ENCODE data around the gene CD248.

CD248 gene

DNA sequence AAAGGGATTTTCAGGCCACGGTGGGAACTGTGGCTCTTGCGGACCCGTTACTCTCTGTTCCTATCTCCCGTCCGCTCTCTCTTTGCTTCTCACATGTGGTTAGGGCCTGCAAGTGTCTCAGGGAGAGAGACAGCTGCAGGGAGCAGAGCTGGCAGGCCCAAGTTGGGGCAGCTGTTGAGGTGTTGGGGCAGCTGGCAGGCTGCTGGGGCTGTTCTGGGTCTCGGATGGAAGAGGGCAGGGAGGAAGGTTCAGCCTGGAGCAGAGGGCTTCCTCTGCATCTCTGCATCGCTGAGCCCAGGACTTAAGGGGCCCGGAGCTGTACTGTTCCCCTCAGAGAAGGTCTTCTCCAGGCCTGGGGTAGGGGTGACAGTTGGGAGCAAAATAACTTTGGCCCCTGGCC is 41.4 kb downstream of the CD248 start:
- no peak for DNase-seq

GRCh38 chr11:66274219-66274618 is 42.6 kb downstream of the CD248 start:
- no peak for DNase-seq

GRCh38 chr11:66272596-66272995 is 44.2 kb downstream of the CD248 start:
- no peak for DNase-seq

- DNase-seq: no peak
Observed at GRCh38 chr11:66271816-66272215, 45.0 kb downstream of the CD248 start.

DNA sequence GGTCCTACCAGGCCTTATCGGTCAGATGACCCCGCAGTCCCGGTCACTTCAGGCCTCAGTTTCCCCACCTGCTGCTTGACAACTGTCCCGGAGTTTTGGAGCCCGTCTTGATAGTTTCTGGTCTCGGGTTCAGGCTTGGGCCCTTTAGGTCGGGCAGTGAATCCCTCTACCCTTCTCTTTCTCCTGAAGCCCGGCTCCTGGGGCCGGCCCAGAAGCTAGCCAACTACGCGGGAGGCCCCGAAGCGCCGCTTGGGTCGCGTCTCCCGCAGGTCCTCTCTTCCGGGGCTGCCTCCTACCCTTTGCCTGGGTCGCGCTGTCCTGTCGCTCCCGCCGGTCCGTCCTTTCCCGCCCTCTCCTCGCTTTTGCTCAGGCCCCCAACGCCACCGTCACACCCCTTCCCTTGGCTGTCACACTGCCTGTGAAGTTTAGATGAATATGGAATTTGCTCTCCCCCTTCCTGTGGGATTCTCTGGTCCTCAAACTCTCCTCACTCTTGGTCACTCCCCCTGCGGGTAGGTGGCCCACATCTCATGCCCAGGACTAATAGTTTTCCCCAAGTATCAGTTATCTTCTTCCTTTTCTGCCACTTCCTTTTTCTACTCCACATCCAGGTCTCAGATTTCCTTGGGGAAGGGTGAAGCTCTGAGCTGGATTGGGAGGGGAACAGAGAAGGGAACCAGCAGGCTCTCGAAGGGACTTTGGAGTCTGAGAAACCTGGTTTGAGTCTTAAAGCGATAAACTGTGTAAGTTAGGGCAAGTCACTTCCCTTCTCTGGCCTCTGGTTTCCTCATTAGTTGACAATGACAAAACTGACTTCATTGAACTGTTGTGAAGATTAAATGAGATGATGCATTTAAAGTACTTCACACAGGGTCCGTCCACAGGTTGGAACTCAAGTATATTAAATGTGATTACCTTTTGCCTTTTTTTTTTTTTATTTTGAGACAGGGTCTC is 47.6 kb downstream of the CD248 start:
- DNase-seq: peak; percentile 39 to 54

DNA sequence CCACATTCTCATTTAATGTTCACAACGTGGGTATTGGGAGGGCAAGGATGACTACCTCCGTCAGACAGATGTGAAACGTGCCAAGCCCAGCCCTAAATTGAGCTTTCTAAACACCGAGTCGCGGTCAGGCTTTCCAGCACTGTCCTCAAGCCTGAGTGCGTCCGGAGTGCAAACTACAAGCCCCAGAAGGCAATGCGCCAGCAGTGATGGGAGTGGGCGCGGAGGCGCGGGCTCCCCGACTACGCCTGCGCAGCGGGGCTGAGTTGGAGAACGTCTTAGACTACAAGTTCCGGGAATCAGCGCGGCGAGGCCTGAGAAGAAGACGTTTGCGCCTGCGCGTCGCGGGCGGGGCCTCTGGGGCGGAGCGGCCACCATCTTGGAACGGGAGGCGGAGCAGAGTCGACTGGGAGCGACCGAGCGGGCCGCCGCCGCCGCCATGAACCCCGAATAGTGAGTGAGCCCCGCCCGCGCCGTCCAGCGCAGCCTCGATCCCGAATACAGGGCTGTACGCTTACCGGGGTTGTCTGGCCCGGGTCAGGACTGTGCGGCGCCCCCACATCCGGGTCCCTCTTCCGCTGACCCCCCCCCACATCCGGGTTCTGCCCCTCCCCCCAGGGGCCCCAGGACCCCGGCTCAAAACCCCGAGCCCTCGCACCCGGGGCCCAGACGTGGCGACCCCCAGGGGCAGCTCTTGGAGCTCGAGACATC is 48.4 kb downstream of the CD248 start, which contains the start of gene RAB1B:
TSS of gene RAB1B (plus strand) at position 396 of the 708 bp plus-strand sequence. CDS start at position 437, 41 bp downstream.
- DNase-seq: peak; percentile 100

DNA sequence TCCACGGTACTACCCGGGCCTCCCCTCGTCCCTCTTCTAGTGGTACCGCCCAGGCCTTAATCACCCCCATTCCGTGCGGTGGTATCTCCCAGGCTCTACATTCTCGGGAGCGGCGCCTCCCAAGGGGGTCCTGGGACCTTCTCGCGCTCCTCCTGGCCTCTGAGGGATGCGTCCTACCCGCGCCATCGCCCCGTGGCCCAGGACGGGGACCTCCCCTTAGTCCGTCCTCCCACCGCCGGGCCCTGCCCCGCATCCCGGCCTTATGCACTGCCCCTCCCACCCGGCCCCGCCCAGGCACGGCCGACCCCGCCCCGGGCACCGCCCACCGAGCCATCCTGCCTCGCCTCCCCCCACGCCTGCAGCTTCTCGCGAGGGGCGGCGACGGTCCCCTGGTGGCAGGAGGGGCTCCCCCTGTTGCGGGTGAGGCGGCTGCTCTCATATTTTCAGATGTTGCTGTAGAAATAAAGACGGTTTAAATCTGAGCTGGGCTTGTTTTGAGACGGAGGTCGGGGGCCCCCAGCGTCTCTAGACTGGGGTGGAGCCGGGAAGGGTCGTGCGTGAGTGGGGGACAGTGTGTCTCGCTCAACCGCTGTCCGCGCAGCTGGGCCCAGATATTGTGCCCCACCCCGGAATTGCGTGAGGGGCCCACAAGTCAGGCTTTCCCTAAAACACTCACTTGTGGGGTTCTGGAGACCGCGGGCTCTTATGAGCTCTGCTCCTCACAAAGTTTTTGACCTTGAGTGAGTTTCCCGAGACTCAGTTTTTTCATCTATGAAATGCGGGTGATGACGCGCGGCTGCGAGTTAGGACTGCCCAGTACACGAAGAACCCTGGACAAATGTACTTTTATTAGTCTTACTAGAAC is 49.2 kb downstream of the CD248 start:
- peak; percentile 72 to 84 for DNase-seq

DNA sequence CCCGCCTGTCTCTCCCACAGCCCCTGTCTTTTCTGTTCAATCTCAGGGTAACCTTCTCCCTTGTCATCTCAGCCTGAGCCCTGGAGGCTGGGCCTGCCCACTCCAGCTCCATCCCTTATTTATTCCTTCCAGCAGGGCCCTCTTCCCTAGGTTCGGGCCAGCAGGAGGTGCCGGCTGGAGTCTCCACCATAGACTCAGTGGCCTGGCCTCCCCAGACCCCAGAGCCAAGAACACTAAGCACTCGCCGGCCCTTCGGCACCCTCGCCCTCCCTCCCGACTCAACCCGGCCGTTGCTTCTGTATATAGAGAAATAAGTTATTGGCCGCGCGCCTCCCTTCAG is 49.8 kb downstream of the CD248 start:
- no peak for DNase-seq

DNA sequence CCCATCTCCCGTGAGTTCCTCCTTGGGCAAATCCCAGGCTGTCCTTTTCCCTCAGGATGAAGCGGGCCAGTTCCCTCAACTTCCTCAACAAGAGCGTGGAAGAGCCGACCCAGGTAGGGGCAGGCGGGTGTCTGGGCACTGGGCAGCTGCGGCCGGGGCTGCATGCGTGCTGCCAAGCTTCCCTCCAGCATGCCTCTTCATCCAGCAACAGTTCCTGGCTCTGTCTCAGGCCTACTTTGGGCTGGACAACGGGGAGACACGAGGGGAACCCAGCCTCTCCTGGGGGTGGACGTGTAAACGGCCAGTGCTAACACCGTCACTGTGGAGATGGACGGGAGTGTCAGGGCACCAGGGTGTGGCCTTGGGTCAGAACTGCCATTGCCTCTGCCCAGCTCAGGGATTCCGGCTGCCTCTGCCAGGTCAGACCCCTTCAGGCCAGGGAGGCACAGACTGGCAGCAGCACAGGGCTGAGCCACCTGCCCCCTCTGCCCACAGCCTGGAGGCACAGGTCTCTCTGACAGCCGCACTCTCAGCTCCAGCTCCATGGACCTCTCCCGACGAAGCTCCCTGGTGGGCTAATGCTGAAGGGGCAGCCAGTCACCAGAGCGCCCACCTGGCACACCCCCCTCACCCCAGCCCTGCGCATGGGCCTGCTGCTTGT is 50.3 kb downstream of the CD248 start:
- no peak for DNase-seq

- no peak for DNase-seq
Observed at GRCh38 chr11:66265531-66266377, 51.1 kb downstream of the CD248 start.

DNA sequence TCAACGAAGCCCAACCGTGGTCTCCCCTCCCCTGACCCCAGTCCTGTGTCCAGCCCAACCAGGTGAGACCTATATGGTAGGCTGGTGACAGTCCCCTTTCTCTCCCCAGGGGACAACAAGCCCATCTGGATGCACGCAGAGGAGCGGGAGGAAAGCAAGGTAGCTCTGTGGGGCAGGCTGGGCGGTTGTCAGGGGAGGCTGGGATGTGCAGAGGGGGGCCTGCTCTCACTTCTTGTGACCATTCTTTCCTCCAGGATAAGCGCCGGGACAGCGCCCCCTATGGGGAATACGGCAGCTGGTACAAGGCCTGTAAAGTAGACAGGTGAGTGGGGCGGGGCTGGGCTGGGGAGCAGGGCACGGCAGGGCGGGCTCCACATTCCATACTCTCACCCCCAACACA is 51.9 kb downstream of the CD248 start:
- no peak for DNase-seq
